ENCODE data around the gene TMIGD3.

DNA sequence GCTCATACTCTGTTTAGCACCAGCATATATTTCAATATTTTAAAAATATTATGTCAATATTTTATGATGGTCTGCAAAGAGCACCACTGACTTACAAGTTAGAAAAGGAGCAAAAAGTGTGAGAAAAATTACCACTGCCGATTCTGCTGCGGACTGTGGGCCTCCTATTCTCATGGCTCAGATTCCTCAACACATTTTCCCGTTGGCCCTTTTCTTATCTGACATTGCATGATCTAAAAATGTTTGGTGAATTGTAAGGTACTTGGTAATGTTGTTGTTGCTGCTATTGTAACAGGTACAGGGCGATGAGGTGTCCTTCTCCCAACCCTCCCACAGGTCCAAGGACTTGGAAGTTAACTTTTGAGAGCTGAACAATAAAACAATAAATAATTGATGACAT is 28.9 kb downstream of the TMIGD3 start:
- no peak for TF ChIP-seq POLR2A (IDR thresholded peaks at IDR 0.05)
- TF ChIP-seq, protein P1, sequence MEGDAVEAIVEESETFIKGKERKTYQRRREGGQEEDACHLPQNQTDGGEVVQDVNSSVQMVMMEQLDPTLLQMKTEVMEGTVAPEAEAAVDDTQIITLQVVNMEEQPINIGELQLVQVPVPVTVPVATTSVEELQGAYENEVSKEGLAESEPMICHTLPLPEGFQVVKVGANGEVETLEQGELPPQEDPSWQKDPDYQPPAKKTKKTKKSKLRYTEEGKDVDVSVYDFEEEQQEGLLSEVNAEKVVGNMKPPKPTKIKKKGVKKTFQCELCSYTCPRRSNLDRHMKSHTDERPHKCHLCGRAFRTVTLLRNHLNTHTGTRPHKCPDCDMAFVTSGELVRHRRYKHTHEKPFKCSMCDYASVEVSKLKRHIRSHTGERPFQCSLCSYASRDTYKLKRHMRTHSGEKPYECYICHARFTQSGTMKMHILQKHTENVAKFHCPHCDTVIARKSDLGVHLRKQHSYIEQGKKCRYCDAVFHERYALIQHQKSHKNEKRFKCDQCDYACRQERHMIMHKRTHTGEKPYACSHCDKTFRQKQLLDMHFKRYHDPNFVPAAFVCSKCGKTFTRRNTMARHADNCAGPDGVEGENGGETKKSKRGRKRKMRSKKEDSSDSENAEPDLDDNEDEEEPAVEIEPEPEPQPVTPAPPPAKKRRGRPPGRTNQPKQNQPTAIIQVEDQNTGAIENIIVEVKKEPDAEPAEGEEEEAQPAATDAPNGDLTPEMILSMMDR (IDR thresholded peaks at IDR 0.05), result no peak
